Erythroblast (primary cell): Measurements from ENCODE around the gene PLAGL1.
"Not testable (repeated sequence)": the region's sequence is repeated elsewhere in the genome, so short reads cannot be mapped to it uniquely, and the experiment has no call there.

ENCODE experiments used
- DNase-seq, 2 experiments: peaks; one replicate each; lab custom pipeline; 2025; lab: John Stamatoyannopoulos, UW
- GATA1 ChIP-seq: IDR thresholded peaks from 2 replicates; pipeline ENCODE4 v1.6.1; 2011; ENCODE audit warnings: low read depth, mild to moderate bottlenecking, control low read depth, low read length, moderate library complexity
- POLR2A ChIP-seq: IDR thresholded peaks from 2 replicates; pipeline ENCODE4 v1.6.1; 2011; ENCODE audit warnings: mild to moderate bottlenecking, low read length

The PLAGL1 gene

GRCh38 chr6:143928853-143929252, 79.2 kb downstream of the PLAGL1 start:
- no peak for DNase-seq
- TF ChIP-seq GATA1 (no peak), POLR2A (no peak)

GRCh38 chr6:143917026-143917425, 91.0 kb downstream of the PLAGL1 start:
- DNase-seq, result not testable (repeated sequence)

- no peak for DNase-seq
- TF ChIP-seq GATA1 (no peak), POLR2A (no peak)
These were observed 95.4 kb downstream of the PLAGL1 start for GRCh38 chr6:143912671-143913070.

GRCh38 chr6:143911028-143911427, 97.0 kb downstream of the PLAGL1 start:
- DNase-seq, result no peak
- TF ChIP-seq POLR2A (no peak), GATA1 (no peak)

GRCh38 chr6:143902827-143903226, 105.2 kb downstream of the PLAGL1 start:
- no peak for DNase-seq
- TF ChIP-seq GATA1, result no peak
- TF ChIP-seq POLR2A, result no peak

- TF ChIP-seq POLR2A, result no peak
- TF ChIP-seq GATA1, result no peak
- DNase-seq, result no peak
These were observed 105.9 kb downstream of the PLAGL1 start for GRCh38 chr6:143901885-143902750.

GRCh38 chr6:143900358-143900757, 107.7 kb downstream of the PLAGL1 start:
- no peak for DNase-seq
- TF ChIP-seq POLR2A (no peak), GATA1 (no peak)

GRCh38 chr6:143896126-143896860, 111.8 kb downstream of the PLAGL1 start:
- TF ChIP-seq GATA1 (no peak), POLR2A (no peak)
- DNase-seq, result no peak

GRCh38 chr6:143894655-143895054, 113.4 kb downstream of the PLAGL1 start:
- TF ChIP-seq GATA1, result no peak
- no peak for TF ChIP-seq POLR2A

More at GRCh38 chr6:143894655-143895054, 113.4 kb downstream of the PLAGL1 start:
- DNase-seq, result no peak
